Ascending aorta (tissue), 2 donors: ENCODE measurements around the gene L1CAM. TPM values are rescaled to one million over a fixed set of nuclear protein-coding genes. Genes with fewer than 3 reads are reported as not detected.

Source experiments
- DNase-seq, 2 donors: peaks; one replicate each; pipeline ENCODE4 v3.0.0-alpha.2; 2019; ENCODE audit warnings: low spot score in 2 of 2
- H3K27ac ChIP-seq, 2 donors: fragments of 200-600 bp; sonication (generic); one replicate each; pipeline ENCODE4 v1.5.1; 2016 to 2017; ENCODE audit warnings: mild to moderate bottlenecking in 1 of 2
- H3K27me3 ChIP-seq: fragments of 200-600 bp; sonication (generic); one replicate; pipeline ENCODE4 v1.5.1; 2017
- H3K36me3 ChIP-seq, 2 donors: fragments of 200-600 bp; sonication (generic); one replicate each; pipeline ENCODE4 v1.5.1; 2016
- H3K4me1 ChIP-seq, 2 donors: fragments of 200-600 bp; sonication (generic); one replicate each; pipeline ENCODE4 v1.5.1; 2016 to 2017; ENCODE audit warnings: mild to moderate bottlenecking in 1 of 2
- H3K4me3 ChIP-seq, 2 donors: fragments of 200-600 bp; sonication (generic); one replicate each; pipeline ENCODE4 v1.5.1; 2016 to 2017; ENCODE audit warnings: mild to moderate bottlenecking in 1 of 2
- H3K9me3 ChIP-seq, 2 donors: fragments of 200-600 bp; sonication (generic); one replicate each; pipeline ENCODE4 v1.5.1; 2016
- CTCF ChIP-seq, 3 experiments: fragments of 200-600 bp in 2 of 3; fragments of 450-650 bp in 1 of 3; sonication (generic) in 2 of 3; IDR thresholded peaks; one replicate each; pipeline ENCODE4 v1.5.1; 2016 to 2019; ENCODE audit warnings: antibody characterized with exemption in 3 of 3, mild to moderate bottlenecking in 1 of 3, moderate library complexity in 1 of 3
- intact Hi-C: fragments of 100-400 bp; cut with DNase I; formaldehyde crosslinking; loops from one replicate; pipeline ENCODE4 v1.15.1; 2023
- total RNA-seq: library from RNA; depleted of rRNA; stranded (reverse); fragments of >200 nt; gene quantifications from one replicate; pipeline ENCODE4 v1.1.0, GENCODE V29; 2016

Gene L1CAM
- total RNA-seq, 1 donor from 2014 or later, result 25.8 TPM

GRCh38 chrX:153897899-153898298, 11.9 kb upstream of the L1CAM start:
- no peak for TF ChIP-seq CTCF (IDR thresholded peaks at IDR 0.05)
- H3K4me1 ChIP-seq, result no peaks in the 10 kb centered on the region
- intact Hi-C loops, result no loop called here
- H3K36me3 ChIP-seq, result no peaks in the 10 kb centered on the region
- no peaks in the 10 kb centered on the region for H3K9me3 ChIP-seq
- no peak overlapping the region for H3K4me3 ChIP-seq
- no peak overlapping the region for H3K27ac ChIP-seq
- DNase-seq, result no peak
- peaks cover under 1% of the 10 kb centered on the region for H3K27me3 ChIP-seq

DNA sequence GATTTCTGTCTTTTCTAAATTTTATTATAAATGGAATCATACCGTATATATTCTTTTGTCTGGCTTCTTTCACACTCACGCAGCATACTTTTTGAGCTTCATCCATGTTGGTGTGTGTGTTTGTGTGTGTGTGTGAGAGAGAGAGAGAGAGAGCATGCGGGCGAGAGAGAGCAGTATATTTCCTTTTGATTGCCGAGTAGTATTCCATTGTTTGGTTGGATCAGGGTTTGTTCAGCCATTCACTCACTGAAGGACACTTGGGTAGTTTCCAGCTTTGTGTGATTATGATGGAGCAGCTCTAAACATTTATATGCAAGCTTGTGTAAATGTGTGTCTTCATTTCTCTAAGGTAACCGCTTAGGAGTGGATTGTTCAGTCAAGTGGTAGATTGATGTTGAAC, 3.1 kb upstream of the L1CAM start:
- no peak for DNase-seq
- Histone ChIP-seq H3K36me3 (no peaks in the 10 kb centered on the region), H3K27me3 (peaks cover 16% of the 10 kb centered on the region), H3K4me3 (no peak overlapping the region), H3K9me3 (no peaks in the 10 kb centered on the region), H3K4me1 (no peaks in the 10 kb centered on the region), H3K27ac (no peak overlapping the region)
- intact Hi-C loops, result no loop called here
- no peak for TF ChIP-seq CTCF (IDR thresholded peaks at IDR 0.05)

DNA sequence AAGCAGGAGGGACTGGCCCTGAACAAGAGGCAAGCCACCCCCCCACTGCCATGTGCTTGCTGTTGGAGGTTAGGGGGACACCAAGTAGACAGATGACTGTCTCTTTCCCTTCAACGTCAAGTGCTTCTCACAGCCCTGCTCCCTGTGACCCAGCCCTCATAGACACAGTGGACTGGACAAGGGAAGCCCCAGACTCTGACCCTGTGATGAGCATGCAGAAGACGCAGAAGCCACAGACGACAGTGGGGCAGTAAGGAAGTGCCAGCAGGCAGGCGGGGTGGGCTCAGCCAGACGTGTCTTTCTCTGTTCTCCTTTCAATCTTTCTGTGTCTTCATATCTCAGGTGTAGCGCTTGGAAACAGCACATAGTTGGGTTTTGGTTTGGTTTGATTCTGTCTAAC, 2.4 kb upstream of the L1CAM start:
- Histone ChIP-seq H3K9me3 (no peaks in the 10 kb centered on the region), H3K4me3 (no peak overlapping the region), H3K27ac (no peak overlapping the region), H3K27me3 (peaks cover 16% of the 10 kb centered on the region), H3K4me1 (no peaks in the 10 kb centered on the region), H3K36me3 (no peaks in the 10 kb centered on the region)
- TF ChIP-seq CTCF (IDR thresholded peaks at IDR 0.05), result no peak
- intact Hi-C loops, result no loop called here
- no peak for DNase-seq

DNA sequence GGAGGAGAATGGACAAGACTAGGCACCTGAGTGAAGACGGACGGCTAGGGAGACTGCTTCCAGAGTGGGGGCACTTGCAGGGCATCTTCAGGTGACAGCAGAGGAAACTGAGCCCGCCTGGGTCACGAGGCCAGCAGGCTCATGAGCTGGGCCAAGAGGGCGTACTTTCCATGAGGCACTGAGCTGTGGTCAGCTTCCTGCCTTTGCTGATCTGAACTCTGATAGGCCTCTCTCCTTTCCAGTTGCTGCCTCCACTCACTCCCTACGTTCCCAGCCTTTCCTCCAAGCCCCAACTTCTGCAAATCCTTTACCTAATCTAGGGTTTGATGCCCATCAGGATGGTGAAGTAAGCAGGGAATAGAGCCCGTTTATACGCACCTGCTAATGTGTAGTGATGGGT, 1.4 kb upstream of the L1CAM start:
- H3K4me1 ChIP-seq, result no peaks in the 10 kb centered on the region
- H3K27ac ChIP-seq, result no peak overlapping the region
- no peak overlapping the region for H3K4me3 ChIP-seq
- peaks cover 12% of the 10 kb centered on the region for H3K27me3 ChIP-seq
- intact Hi-C loops, result no loop called here
- no peaks in the 10 kb centered on the region for H3K9me3 ChIP-seq
- no peaks in the 10 kb centered on the region for H3K36me3 ChIP-seq
- DNase-seq, result no peak
- no peak for TF ChIP-seq CTCF (IDR thresholded peaks at IDR 0.05)

DNA sequence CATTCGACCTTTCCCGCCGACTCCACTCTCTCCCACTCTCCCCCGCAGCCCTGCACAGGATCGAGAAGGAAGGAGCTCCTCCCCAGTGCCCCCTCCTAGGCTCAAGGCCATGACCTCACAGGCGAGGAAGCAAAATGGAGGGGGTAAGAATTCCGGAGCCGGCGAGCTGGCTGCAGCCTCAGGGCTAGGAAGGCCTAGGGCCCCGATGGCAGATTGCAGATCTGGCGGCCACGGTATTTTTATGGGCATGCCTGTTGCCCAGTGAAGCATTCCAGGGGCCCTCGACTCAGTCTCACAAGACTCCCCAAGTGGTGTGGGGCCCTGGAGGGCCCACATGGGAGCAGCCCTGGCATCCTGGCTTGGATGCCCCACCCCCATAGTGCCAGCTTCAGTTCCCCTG, 942 bp upstream of the L1CAM start:
- intact Hi-C loops, result no loop called here
- DNase-seq, result no peak
- no peaks in the 10 kb centered on the region for H3K36me3 ChIP-seq
- no peak overlapping the region for H3K27ac ChIP-seq
- H3K9me3 ChIP-seq, result no peaks in the 10 kb centered on the region
- no peaks in the 10 kb centered on the region for H3K4me1 ChIP-seq
- no peak overlapping the region for H3K4me3 ChIP-seq
- H3K27me3 ChIP-seq, result peaks cover 12% of the 10 kb centered on the region
- no peak for TF ChIP-seq CTCF (IDR thresholded peaks at IDR 0.05)

GRCh38 chrX:153885208-153885787, 675 bp downstream of the L1CAM start:
- no peak overlapping the region for H3K27ac ChIP-seq
- H3K9me3 ChIP-seq, result no peaks in the 10 kb centered on the region
- TF ChIP-seq CTCF (IDR thresholded peaks at IDR 0.05), result no peak
- no peaks in the 10 kb centered on the region for H3K4me1 ChIP-seq
- H3K27me3 ChIP-seq, result peaks cover 12% of the 10 kb centered on the region
- H3K4me3 ChIP-seq, result peak overlapping the region in 1 of 2 donors; percentile 9
- intact Hi-C loops, result no loop called here
- H3K36me3 ChIP-seq, result no peaks in the 10 kb centered on the region
- no peak for DNase-seq
